GM19395 (cell line): Measurements from ENCODE around the gene MIF4GD.
"Not testable (repeated sequence)": the region's sequence is repeated elsewhere in the genome, so short reads cannot be mapped to it uniquely, and the experiment has no call there.

Experiments used
- ATAC-seq: cut with Tn5 transposase; IDR thresholded peaks from one replicate; pipeline ENCODE4 v1.9.1; 2021; ENCODE audit warnings: mild to moderate bottlenecking, moderate library complexity; ENCODE audit not compliant: unreplicated experiment

Gene MIF4GD

GRCh38 chr17:75270966-75271232, at the start of gene MIF4GD:
TSS of gene MIF4GD (minus strand) at chr17:75271231. CDS start at chr17:75270195, 1,036 bp downstream.
- peak; percentile 23 for ATAC-seq

DNA sequence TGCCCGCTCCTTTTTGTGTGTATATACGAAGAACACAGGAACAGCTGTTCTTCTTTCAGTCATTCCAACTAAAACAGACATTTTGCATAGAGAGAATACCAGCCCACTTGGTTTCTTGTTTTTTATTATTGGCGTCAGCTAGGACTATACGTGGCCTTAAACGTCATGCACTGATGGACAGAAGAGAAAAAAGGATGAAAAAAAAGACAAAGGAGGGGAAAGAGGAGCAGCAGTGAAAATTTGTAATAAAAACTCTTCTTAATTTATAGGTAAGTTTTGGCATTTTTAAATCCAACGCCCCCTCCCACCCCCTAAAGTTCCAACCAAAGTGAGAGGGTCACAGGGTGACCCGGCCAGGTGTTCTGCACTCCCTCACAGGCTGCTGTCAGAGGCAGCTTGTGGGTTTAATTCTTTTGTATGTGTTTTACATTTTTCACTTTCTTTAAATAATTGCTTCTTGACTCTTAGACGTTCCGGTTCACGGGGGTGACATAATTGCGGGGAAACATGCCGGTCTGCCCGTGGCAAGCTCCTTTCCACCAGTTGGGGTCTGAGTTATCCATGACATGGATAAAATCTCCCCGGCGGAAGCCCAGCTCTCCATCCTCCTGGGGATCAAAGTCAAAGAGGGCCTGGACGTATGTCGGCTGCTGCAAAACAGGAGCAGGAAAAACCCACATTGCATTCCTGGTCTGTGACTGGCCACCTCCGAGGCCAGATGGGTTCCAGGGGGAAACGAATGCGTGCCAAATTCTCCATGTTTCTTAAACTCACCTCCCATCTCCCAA, 49.1 kb upstream of the MIF4GD start:
- peak; percentile 56 for ATAC-seq

- no peak for ATAC-seq
Observed at GRCh38 chr17:75318615-75319222, 47.7 kb upstream of the MIF4GD start.

GRCh38 chr17:75318211-75318610, 47.2 kb upstream of the MIF4GD start:
- ATAC-seq: no peak

DNA sequence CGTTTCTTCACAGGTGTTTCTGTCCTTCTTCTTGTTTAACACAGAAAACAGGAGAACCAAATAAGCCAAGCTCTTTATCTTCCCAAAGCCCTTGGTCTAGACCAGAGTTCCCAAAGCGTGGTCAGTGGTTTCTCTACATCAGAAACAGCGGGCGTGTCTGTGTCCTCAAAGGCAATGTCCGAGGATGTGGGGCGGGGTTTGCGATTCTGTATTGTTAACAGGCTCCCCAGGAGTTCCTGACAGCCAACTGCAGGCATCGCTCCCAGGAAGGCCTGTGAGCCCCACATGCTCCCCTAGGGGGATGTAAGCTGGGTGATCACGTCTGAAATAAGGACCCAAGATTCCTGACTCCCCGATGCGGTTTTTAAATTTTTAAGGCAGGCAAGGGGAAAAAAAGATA, 46.6 kb upstream of the MIF4GD start:
- no peak for ATAC-seq

GRCh38 chr17:75316253-75316652, 45.2 kb upstream of the MIF4GD start:
- ATAC-seq: no peak

- no peak for ATAC-seq
Observed at GRCh38 chr17:75315541-75316243, 44.7 kb upstream of the MIF4GD start.

GRCh38 chr17:75313941-75314551, 43.0 kb upstream of the MIF4GD start:
- ATAC-seq: no peak

DNA sequence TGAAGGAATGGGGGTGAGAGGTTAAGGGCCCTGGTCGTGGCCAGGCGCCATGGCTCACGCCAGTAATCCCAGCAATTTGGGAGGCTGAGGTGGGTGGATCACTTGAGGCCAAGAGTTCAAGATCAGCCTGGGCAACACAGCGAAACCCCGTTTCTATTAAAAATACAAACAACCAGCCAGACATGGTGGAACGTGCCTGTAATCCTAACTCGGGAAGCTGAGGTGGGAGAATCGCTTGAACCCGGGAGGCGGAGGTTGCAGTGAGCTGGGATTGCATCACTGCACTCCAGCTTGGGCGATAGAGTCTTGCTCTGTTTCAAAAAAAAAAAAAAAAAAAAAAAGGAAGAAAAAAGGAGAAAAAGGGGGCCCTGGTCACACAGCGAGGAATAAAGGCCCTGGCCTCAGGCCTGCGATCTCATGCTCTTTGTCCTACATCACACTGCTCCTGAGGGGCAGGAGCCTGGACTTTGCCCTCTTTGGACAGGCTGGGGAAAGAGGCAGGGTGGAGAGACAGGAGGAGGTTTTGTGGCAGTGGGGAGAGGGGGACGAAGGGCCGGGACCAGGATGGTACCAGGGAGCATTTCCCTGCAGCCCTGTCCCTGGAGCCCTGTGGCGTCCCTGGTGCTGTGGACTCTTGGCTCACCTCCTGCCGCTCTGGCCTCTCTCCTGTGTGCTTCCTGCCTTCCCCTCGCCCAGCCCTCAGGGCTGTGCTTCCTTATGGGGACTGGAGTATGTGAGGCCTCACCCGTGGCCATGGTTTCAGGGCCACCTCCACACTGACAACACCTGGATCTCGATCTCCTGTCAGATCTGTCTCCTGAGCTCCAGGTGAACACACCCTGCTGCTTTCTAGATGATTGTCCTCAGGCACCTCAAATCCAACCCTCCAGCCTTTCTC, 38.0 kb upstream of the MIF4GD start:
- ATAC-seq: no peak

- ATAC-seq: no peak
Observed at GRCh38 chr17:75307957-75308731, 37.1 kb upstream of the MIF4GD start.

- ATAC-seq: no peak
Observed at GRCh38 chr17:75301502-75302206, 30.6 kb upstream of the MIF4GD start.

- ATAC-seq: no peak
Observed at GRCh38 chr17:75301049-75301448, 30.0 kb upstream of the MIF4GD start.

GRCh38 chr17:75300280-75300679, 29.2 kb upstream of the MIF4GD start:
- no peak for ATAC-seq

- ATAC-seq: peak; percentile 58
Observed at GRCh38 chr17:75295201-75296158, 24.4 kb upstream of the MIF4GD start.

- ATAC-seq: not testable (repeated sequence)
Observed at GRCh38 chr17:75292810-75293448, 21.9 kb upstream of the MIF4GD start.

GRCh38 chr17:75289832-75290337, 18.9 kb upstream of the MIF4GD start:
- ATAC-seq: peak; percentile 30

DNA sequence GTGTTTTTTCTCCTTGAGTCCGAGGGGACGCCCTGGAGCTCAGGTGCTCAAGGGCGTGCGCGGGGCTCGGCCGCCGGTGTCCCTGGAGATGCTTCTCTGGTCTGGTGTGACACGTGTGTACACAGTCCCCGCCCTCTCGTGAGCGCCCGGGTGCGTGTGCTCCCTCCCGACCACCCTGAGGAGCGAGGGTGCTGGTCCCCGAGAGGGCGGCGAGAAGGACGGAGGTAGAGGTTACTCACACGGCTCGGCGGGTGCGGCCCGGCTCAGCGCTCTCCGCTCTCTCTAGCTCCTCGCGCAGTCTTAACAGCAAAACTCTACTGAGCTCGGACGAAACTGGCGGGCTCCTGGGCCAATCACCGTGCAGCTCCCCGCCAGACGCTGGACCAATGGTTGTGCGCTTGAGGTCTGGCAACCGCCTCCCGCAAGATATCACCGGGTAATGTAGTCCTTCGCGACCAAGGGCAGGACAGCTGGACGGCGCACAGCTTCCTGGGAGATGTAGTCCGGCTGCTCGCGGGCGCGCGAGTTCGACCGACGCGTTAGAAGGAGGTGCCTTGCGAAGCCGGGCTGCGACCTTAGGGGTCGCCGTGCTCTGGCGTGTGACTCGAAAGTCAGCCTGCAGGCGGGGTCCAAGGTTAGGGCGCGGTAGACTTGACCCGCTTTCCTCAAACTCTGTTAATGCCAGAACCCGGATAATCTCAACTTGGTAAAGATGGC, 18.2 kb upstream of the MIF4GD start, which contains the start of gene SLC25A19:
Gene SLC25A19, minus strand, starts transcription at position 319 of the 717 bp plus-strand sequence. CDS start 2,669 bp downstream, outside the sequence.
- ATAC-seq: peak; percentile 93
